Stomach smooth muscle (tissue), 2 donors: ENCODE data around the gene KRT72.

ENCODE experiments used
- H3K27ac ChIP-seq: one replicate; pipeline ENCODE4 v1.7.0; 2013; ENCODE audit warnings: mild to moderate bottlenecking, low read length, inconsistent platforms
- H3K27me3 ChIP-seq, 2 donors: one replicate each; pipeline ENCODE4 v1.7.0; 2013; ENCODE audit warnings: low read length in 2 of 2; ENCODE audit not compliant: insufficient read depth in 2 of 2, control insufficient read depth in 1 of 2
- H3K36me3 ChIP-seq, 2 donors: one replicate each; pipeline ENCODE4 v1.7.0; 2013; ENCODE audit warnings: low read length in 2 of 2; ENCODE audit not compliant: control insufficient read depth in 2 of 2, insufficient read depth in 2 of 2
- H3K4me1 ChIP-seq: one replicate; pipeline ENCODE4 v1.7.0; 2013; ENCODE audit warnings: low read length; ENCODE audit not compliant: control insufficient read depth, insufficient read depth
- H3K4me3 ChIP-seq, 2 donors: one replicate each; pipeline ENCODE4 v1.7.0; 2013; ENCODE audit warnings: low read length in 2 of 2
- H3K9ac ChIP-seq, 2 donors: one replicate each; pipeline ENCODE4 v1.7.0; 2013; ENCODE audit warnings: low read length in 2 of 2, mild to moderate bottlenecking in 1 of 2
- H3K9me3 ChIP-seq, 2 donors: one replicate each; pipeline ENCODE4 v1.7.0; 2013; ENCODE audit warnings: low read length in 2 of 2; ENCODE audit not compliant: control insufficient read depth in 2 of 2
- donor health status: healthy.
- donor health status: Pancreatic carcinoma.

The KRT72 gene

DNA sequence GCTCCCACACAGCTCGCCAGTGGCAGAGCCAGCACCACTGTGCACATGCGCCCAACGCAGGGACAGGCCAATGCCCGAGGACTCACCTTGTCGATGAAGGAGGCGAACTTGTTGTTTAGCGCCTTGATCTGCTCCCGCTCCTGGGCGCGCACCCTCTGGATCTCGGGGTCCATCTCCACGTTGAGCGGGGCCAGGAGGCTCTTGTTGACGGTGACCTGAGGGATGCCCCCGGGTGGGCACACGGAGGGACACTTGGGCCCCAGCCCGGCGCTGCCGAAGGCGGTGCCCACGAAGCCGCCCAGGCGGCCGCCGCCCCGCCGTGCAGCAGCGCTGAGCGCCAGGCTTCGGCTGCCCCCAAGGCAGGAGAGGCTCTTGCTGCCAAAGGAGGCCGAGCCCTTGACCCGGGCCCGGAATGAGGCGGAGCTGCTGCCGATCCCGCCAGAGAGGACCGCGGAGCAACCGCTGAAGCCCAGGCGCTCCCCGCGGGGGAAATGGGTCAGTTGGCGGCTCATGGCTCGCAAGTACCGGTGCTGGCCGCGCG is at the start of gene KRT72:
Gene KRT72 (minus strand): TSS at position 523 of the 541 bp plus-strand sequence. CDS start 11 bp downstream, at position 512.
- H3K27ac ChIP-seq = no peak within 1 kb of the TSS
- no peaks in the 10 kb centered on the region for H3K9me3 ChIP-seq
- no peak within 1 kb of the TSS for H3K9ac ChIP-seq
- H3K4me1 ChIP-seq = no peaks in the 10 kb centered on the region
- H3K4me3 ChIP-seq = no peak within 1 kb of the TSS
- H3K36me3 ChIP-seq = no peaks in the 10 kb centered on the region
- H3K27me3 ChIP-seq = peaks cover 31 to 36% of the 10 kb centered on the region in 2 donors

DNA sequence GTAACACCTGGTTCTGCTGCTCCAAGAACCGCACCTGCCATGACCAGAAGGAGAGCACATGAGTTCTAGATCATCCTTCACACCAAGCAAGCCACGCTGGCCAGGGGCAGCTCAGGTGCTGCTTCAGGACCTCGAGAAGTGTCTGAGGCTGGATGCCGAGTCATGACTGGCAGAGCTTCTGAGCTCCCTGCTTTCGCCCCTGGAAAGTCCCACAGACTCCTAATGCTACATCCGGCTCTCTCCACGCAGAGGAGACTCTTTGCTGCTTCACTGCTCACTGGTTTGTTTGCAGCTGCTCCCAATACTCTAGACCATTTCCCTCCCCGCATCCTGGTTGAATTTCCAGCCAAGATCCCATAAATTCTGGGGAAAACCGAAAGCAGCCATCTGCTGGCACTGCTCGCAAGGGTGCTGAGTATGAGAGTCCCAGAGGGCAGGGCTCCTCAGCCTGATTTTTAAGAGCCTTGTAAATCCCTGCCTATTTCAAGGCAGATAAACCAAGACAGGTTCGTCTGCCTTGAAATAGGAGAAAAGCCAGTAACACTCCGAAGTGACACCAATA is 49.3 kb upstream of the KRT72 start:
- no peak overlapping the region for H3K27ac ChIP-seq
- H3K9me3 ChIP-seq = no peaks in the 10 kb centered on the region
- no peak overlapping the region for H3K9ac ChIP-seq
- no peaks in the 10 kb centered on the region for H3K36me3 ChIP-seq
- H3K4me3 ChIP-seq = no peak overlapping the region
- peaks cover 2% of the 10 kb centered on the region for H3K4me1 ChIP-seq
- H3K27me3 ChIP-seq = peaks cover 0 to 2% of the 10 kb centered on the region in 2 donors

- Histone ChIP-seq H3K4me1 (peaks cover 2% of the 10 kb centered on the region), H3K27ac (no peak overlapping the region), H3K27me3 (peaks cover 0 to 2% of the 10 kb centered on the region in 2 donors), H3K9me3 (no peaks in the 10 kb centered on the region), H3K4me3 (no peak overlapping the region), H3K9ac (no peak overlapping the region), H3K36me3 (no peaks in the 10 kb centered on the region)
Measured at GRCh38 chr12:52649066-52649465, 47.8 kb upstream of the KRT72 start.

DNA sequence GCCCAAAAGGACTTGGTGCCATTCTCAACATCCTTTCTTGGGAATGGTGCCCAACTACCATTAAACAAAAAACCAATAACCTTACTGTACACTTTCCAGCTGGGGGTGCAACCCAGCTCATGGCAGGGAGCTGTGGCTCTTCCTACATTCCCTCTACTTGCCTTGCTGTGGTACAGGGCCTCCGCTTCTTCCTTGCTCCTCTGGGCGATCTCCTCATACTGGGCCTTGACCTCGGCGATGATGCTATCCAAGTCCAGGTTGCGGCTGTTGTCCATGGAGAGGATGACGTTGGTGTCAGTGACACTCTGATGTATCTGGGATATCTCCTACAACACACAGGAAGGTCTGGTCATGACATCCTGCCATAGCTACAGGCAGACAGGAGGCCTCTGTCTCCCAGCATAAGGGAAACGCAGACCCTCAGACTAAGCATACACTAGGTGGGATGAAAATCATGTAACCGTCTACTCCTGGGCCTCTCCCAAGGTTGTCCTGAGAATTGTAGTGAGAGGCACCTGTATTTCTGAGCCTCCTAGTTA is 46.8 kb upstream of the KRT72 start:
- Histone ChIP-seq H3K9me3 (no peaks in the 10 kb centered on the region), H3K27ac (no peak overlapping the region), H3K36me3 (no peaks in the 10 kb centered on the region), H3K4me3 (no peak overlapping the region), H3K9ac (no peak overlapping the region), H3K4me1 (peaks cover 2% of the 10 kb centered on the region), H3K27me3 (peaks cover 0 to 7% of the 10 kb centered on the region in 2 donors)

- no peaks in the 10 kb centered on the region for H3K36me3 ChIP-seq
- H3K9ac ChIP-seq = no peak overlapping the region
- no peak overlapping the region for H3K27ac ChIP-seq
- H3K9me3 ChIP-seq = no peaks in the 10 kb centered on the region
- H3K4me1 ChIP-seq = peaks cover 2% of the 10 kb centered on the region
- no peak overlapping the region for H3K4me3 ChIP-seq
- H3K27me3 ChIP-seq = peaks cover 0 to 7% of the 10 kb centered on the region in 2 donors
Measured at GRCh38 chr12:52647601-52648000, 46.3 kb upstream of the KRT72 start.

- no peaks in the 10 kb centered on the region for H3K9me3 ChIP-seq
- H3K9ac ChIP-seq = no peak overlapping the region
- H3K27me3 ChIP-seq = peaks cover 0 to 10% of the 10 kb centered on the region in 2 donors
- no peak overlapping the region for H3K27ac ChIP-seq
- peaks cover 2% of the 10 kb centered on the region for H3K4me1 ChIP-seq
- H3K36me3 ChIP-seq = no peaks in the 10 kb centered on the region
- no peak overlapping the region for H3K4me3 ChIP-seq
Measured at GRCh38 chr12:52646613-52647012, 45.4 kb upstream of the KRT72 start.

- no peaks in the 10 kb centered on the region for H3K9me3 ChIP-seq
- no peak overlapping the region for H3K4me3 ChIP-seq
- H3K27me3 ChIP-seq = peaks cover 0 to 10% of the 10 kb centered on the region in 2 donors
- no peak overlapping the region for H3K9ac ChIP-seq
- peaks cover 2% of the 10 kb centered on the region for H3K4me1 ChIP-seq
- H3K36me3 ChIP-seq = no peaks in the 10 kb centered on the region
- no peak overlapping the region for H3K27ac ChIP-seq
Measured at GRCh38 chr12:52645982-52646381, 44.7 kb upstream of the KRT72 start.

- no peak overlapping the region for H3K9ac ChIP-seq
- no peaks in the 10 kb centered on the region for H3K36me3 ChIP-seq
- H3K4me1 ChIP-seq = no peaks in the 10 kb centered on the region
- no peak overlapping the region for H3K4me3 ChIP-seq
- H3K27me3 ChIP-seq = peaks cover 0 to 10% of the 10 kb centered on the region in 2 donors
- no peak overlapping the region for H3K27ac ChIP-seq
- no peaks in the 10 kb centered on the region for H3K9me3 ChIP-seq
Measured at GRCh38 chr12:52645120-52645761, 44.0 kb upstream of the KRT72 start.

GRCh38 chr12:52644078-52644415 is 42.8 kb upstream of the KRT72 start:
- peaks cover 0 to 10% of the 10 kb centered on the region in 2 donors for H3K27me3 ChIP-seq
- no peaks in the 10 kb centered on the region for H3K36me3 ChIP-seq
- H3K4me3 ChIP-seq = no peak overlapping the region
- H3K9me3 ChIP-seq = no peaks in the 10 kb centered on the region
- no peak overlapping the region for H3K27ac ChIP-seq
- no peak overlapping the region for H3K9ac ChIP-seq
- H3K4me1 ChIP-seq = no peaks in the 10 kb centered on the region

GRCh38 chr12:52643233-52644077 is 42.2 kb upstream of the KRT72 start:
- Histone ChIP-seq H3K27me3 (peaks cover 0 to 10% of the 10 kb centered on the region in 2 donors), H3K4me3 (no peak overlapping the region), H3K36me3 (no peaks in the 10 kb centered on the region), H3K9me3 (no peaks in the 10 kb centered on the region), H3K9ac (no peak overlapping the region), H3K27ac (no peak overlapping the region), H3K4me1 (no peaks in the 10 kb centered on the region)
